B cell (primary cell): Measurements from ENCODE around the gene HAPLN1. TPM values are rescaled to one million over a fixed set of nuclear protein-coding genes. Genes with fewer than 3 reads are reported as not detected.

Experiments
- ATAC-seq: fragments of 200-7000 bp; cut with Tn5 transposase; one replicate; pipeline ENCODE4 v1.10.0; 2021; ENCODE audit warnings: low read depth, mild to moderate bottlenecking, moderate number of reproducible peaks, moderate library complexity
- CTCF ChIA-PET: fragments of 350-600 bp; sonication (Branson Sonifier 250); formaldehyde crosslinking; loops from one replicate; lab custom pipeline; 2021; ENCODE audit warnings: antibody characterized with exemption, inconsistent platforms; lab: Charles Lee
- POLR2A ChIA-PET: fragments of 350-600 bp; sonication (Branson Sonifier 250); formaldehyde crosslinking; loops from one replicate; lab custom pipeline; 2021; ENCODE audit warnings: antibody characterized with exemption; lab: Charles Lee
- DNase-seq: peaks from one replicate; pipeline ENCODE4 v3.0.0; 2013
- H2AFZ ChIP-seq: 2 replicates; pipeline ENCODE4 v1.6.1; 2012; ENCODE audit warnings: mild to moderate bottlenecking, low read depth, low read length; ENCODE audit not compliant: insufficient read depth, poor library complexity, severe bottlenecking
- H3K27ac ChIP-seq, 2 donors: 1 replicate in 1 of 2; 2 replicates in 1 of 2; pipeline ENCODE4 v1.5.1; 2012 to 2013; ENCODE audit warnings: low read length in 2 of 2, mild to moderate bottlenecking in 2 of 2, moderate library complexity in 1 of 2
- H3K27me3 ChIP-seq, 4 experiments: fragments of 200-600 bp in 1 of 4; sonication (generic) in 1 of 4; replicated peaks in 1 of 4; 1 replicate in 2 of 4; 2 replicates in 2 of 4; pipeline versions ENCODE4 v1.6.1 to v1.7.0; 2013 to 2016; ENCODE audit warnings: low read length in 3 of 4, mild to moderate bottlenecking in 2 of 4, mixed read lengths in 1 of 4, moderate library complexity in 1 of 4; ENCODE audit not compliant: insufficient read depth in 4 of 4, control insufficient read depth in 3 of 4; ENCODE audit errors: control extremely low read depth in 1 of 4
- H3K36me3 ChIP-seq, 2 experiments: replicated peaks in 1 of 2; 1 replicate in 1 of 2; 2 replicates in 1 of 2; pipeline versions ENCODE4 v1.6.1 to v1.7.1; 2013; ENCODE audit warnings: low read length in 1 of 2; ENCODE audit not compliant: insufficient read depth in 2 of 2, control insufficient read depth in 1 of 2; ENCODE audit errors: control extremely low read depth in 1 of 2, extremely low read depth in 1 of 2
- H3K4me1 ChIP-seq, 2 donors: fragments of 200-600 bp in 1 of 2; sonication (generic) in 1 of 2; 1 replicate in 1 of 2; 2 replicates in 1 of 2; pipeline versions ENCODE4 v1.5.1 to v1.6.1; 2013 to 2017; ENCODE audit warnings: low read length in 2 of 2; ENCODE audit not compliant: control insufficient read depth in 2 of 2, insufficient read depth in 2 of 2
- H3K4me2 ChIP-seq: replicated peaks from 2 replicates; pipeline ENCODE3; 2012; ENCODE audit warnings: mild to moderate bottlenecking, low read depth, low read length; ENCODE audit not compliant: poor library complexity, severe bottlenecking
- H3K4me3 ChIP-seq, 5 experiments: fragments of 200-600 bp in 1 of 5; sonication (generic) in 1 of 5; 1 replicate in 3 of 5; 2 replicates in 2 of 5; pipeline versions ENCODE4 v1.5.1 to v1.7.0; 2011 to 2016; ENCODE audit warnings: low read length in 4 of 5, mild to moderate bottlenecking in 4 of 5, low read depth in 2 of 5, control low read depth in 1 of 5, moderate library complexity in 1 of 5; ENCODE audit not compliant: insufficient read depth in 1 of 5; ENCODE audit errors: control extremely low read depth in 1 of 5, extremely low read depth in 1 of 5
- H3K79me2 ChIP-seq: fragments of 200-600 bp; sonication (generic); one replicate; pipeline ENCODE4 v1.6.0; 2016; ENCODE audit warnings: low read length; ENCODE audit not compliant: control insufficient read depth, insufficient read depth
- H3K9ac ChIP-seq: fragments of 200-600 bp; sonication (generic); 2 replicates; pipeline ENCODE4 v1.6.1; 2017; ENCODE audit warnings: mild to moderate bottlenecking, low read length, moderate library complexity
- H3K9me3 ChIP-seq, 3 donors: one replicate each; pipeline versions ENCODE4 v1.6.1 to v1.7.1; 2013; ENCODE audit warnings: low read length in 2 of 3; ENCODE audit not compliant: control insufficient read depth in 2 of 3, insufficient read depth in 1 of 3; ENCODE audit errors: control extremely low read depth in 1 of 3
- H4K20me1 ChIP-seq: 2 replicates; pipeline ENCODE4 v1.6.0; 2012; ENCODE audit warnings: mild to moderate bottlenecking, low read length; ENCODE audit not compliant: insufficient read depth, control insufficient read depth, poor library complexity, severe bottlenecking
- H3K27ac Mint-ChIP-seq: one replicate; pipeline ENCODE4 v1.8.0; 2021; ENCODE audit warnings: mixed read lengths
- H3K27me3 Mint-ChIP-seq: one replicate; pipeline ENCODE4 v1.8.0; 2021; ENCODE audit warnings: mixed read lengths
- H3K4me1 Mint-ChIP-seq: one replicate; pipeline ENCODE4 v1.8.0; 2021; ENCODE audit warnings: mixed read lengths
- H3K4me3 Mint-ChIP-seq: one replicate; pipeline ENCODE4 v1.8.0; 2021; ENCODE audit warnings: mixed read lengths
- H3K9me3 Mint-ChIP-seq: one replicate; pipeline ENCODE4 v1.8.0; 2022; ENCODE audit warnings: mixed read lengths; ENCODE audit not compliant: insufficient read depth
- EZH2 ChIP-seq: IDR thresholded peaks from 2 replicates; pipeline ENCODE4 v1.6.1; 2012; ENCODE audit warnings: borderline replicate concordance, low read depth, mild to moderate bottlenecking, moderate library complexity, low read length; ENCODE audit not compliant: insufficient read depth, poor library complexity, severe bottlenecking
- WGBS: methylation state at CpG from one replicate; pipeline ENCODE4 v1.1.5; 2013; ENCODE audit warnings: missing lambda C conversion rate; ENCODE audit not compliant: insufficient coverage; 5-methylcytosine and 5-hydroxymethylcytosine counted together
- intact Hi-C: fragments of 100-400 bp; cut with micrococcal nuclease; formaldehyde crosslinking; loops from one replicate; pipeline ENCODE4 v1.10.0; 2022
- polyA plus RNA-seq: library from polyadenylated mRNA; depleted of rRNA; stranded (reverse); fragments of >200 nt; gene quantifications from 2 replicates; pipeline ENCODE4 v1.2.3, GENCODE V29; 2012
- total RNA-seq, 2 donors: library from RNA; stranded (reverse); fragments of 120-200 nt in 1 of 2; gene quantifications; 1 replicate in 1 of 2; 2 replicates in 1 of 2; pipeline versions ENCODE4 v1.2.3 to v1.2.4, GENCODE V29; 2013 to 2022
- TF ChIP-seq, protein P1 (sequence below): fragments of 200-600 bp; IDR thresholded peaks from one replicate; pipeline ENCODE4 v1.8.0; 2022; ENCODE audit warnings: antibody characterized with exemption, mild to moderate bottlenecking

The HAPLN1 gene
- total and polyA plus RNA-seq, 2 donors (not counting 1 experiment from before 2014, with no cell fraction given): not detected

DNA sequence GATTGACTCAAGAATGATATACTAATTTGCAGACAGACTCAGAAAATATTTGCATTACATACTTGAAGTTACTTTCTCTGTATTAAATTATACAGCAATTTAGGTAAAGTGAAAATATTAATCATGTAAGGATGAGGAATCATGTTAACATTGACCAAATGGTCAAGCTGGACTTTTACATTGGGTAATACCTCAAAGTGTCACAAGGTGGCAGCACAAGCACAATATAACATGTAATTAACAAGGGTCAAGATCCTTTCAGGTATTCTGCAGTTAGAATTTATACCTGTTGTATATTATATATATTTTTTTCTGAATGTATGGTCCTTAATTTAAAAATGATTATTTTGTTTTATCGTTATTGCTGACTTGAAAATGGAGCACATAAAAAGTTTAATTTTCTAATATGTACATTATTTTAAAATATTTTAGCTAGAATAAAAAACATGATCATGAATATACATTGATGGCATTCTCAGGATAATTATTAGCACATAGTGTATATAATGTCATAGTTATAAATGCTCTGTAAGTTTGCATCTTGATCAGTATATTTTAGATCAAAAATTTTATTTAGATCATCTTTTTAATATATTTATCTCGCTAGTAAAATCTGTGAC, 8.6 kb downstream of the HAPLN1 start:
- Histone ChIP-seq H4K20me1 (no peaks in the 10 kb centered on the region), H3K79me2 (no peaks in the 10 kb centered on the region), H3K4me1 (no peaks in the 10 kb centered on the region), H3K9ac (no peak overlapping the region), H3K9me3 (no peaks in the 10 kb centered on the region), H3K4me2 (no peak overlapping the region), H3K27ac (no peak overlapping the region), H2AFZ (no peak overlapping the region), H3K36me3 (no peaks in the 10 kb centered on the region), H3K27me3 (no peaks in the 10 kb centered on the region), H3K4me3 (no peak overlapping the region)
- ATAC-seq (peak; percentile 41), DNase-seq (peak; percentile 44)
- Mint-ChIP-seq H3K4me3 (no peak overlapping the region), H3K27me3 (peaks cover 14% of the 10 kb centered on the region), H3K27ac (no peak overlapping the region), H3K9me3 (no peaks in the 10 kb centered on the region), H3K4me1 (no peaks in the 10 kb centered on the region)
- ChIA-PET CTCF (interaction anchor here (0.7 to 2.8 kb wide), 3 partner anchors 10 to 27 kb away, joined by 3 to 18 read pairs (median 6); no protein-coding TSS in a partner anchor), POLR2A (no interaction called here)
- intact Hi-C loops: no loop called here
- WGBS: no CpG with 5 or more reads among the region's 2 CpGs
- TF ChIP-seq EZH2: no peak
- TF ChIP-seq, protein P1, sequence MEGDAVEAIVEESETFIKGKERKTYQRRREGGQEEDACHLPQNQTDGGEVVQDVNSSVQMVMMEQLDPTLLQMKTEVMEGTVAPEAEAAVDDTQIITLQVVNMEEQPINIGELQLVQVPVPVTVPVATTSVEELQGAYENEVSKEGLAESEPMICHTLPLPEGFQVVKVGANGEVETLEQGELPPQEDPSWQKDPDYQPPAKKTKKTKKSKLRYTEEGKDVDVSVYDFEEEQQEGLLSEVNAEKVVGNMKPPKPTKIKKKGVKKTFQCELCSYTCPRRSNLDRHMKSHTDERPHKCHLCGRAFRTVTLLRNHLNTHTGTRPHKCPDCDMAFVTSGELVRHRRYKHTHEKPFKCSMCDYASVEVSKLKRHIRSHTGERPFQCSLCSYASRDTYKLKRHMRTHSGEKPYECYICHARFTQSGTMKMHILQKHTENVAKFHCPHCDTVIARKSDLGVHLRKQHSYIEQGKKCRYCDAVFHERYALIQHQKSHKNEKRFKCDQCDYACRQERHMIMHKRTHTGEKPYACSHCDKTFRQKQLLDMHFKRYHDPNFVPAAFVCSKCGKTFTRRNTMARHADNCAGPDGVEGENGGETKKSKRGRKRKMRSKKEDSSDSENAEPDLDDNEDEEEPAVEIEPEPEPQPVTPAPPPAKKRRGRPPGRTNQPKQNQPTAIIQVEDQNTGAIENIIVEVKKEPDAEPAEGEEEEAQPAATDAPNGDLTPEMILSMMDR: peak; percentile 98

DNA sequence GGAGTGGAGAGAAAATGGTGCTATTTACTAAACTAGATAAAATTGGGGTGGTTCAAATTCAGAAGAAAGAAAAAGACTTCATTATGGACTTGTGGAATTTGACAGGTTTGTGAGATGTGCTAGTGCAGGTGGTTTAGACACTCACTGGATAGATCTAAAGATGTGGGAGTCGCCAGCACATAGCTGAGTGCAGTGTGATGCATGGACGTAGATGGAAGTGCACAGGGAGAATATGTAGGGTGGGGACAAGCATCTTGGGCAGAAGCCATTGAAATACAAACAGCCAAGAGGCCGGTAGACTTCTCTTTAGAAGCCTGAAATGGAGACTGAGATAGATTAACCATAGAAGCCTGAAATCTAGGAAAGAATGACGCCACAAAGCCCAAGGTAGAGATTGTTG, 10.7 kb downstream of the HAPLN1 start:
- ATAC-seq: no peak
- Histone ChIP-seq H3K36me3 (no peaks in the 10 kb centered on the region), H3K27me3 (no peaks in the 10 kb centered on the region), H3K79me2 (no peaks in the 10 kb centered on the region), H3K9me3 (no peaks in the 10 kb centered on the region), H3K4me3 (no peak overlapping the region), H3K4me2 (no peak overlapping the region), H3K27ac (no peak overlapping the region), H4K20me1 (no peaks in the 10 kb centered on the region), H2AFZ (no peak overlapping the region), H3K9ac (no peak overlapping the region), H3K4me1 (no peaks in the 10 kb centered on the region)
- POLR2A ChIA-PET: no interaction called here
- Mint-ChIP-seq H3K9me3 (no peaks in the 10 kb centered on the region), H3K27me3 (peaks cover 10% of the 10 kb centered on the region), H3K4me3 (no peak overlapping the region), H3K27ac (no peak overlapping the region), H3K4me1 (no peaks in the 10 kb centered on the region)
- intact Hi-C loops: no loop called here
- CTCF ChIA-PET: no interaction called here
- DNase-seq: no peak
- TF ChIP-seq EZH2: no peak
- TF ChIP-seq, protein P1: no peak
- WGBS: 68% methylated on average over 4 of the region's 4 CpGs
